CD4-positive, alpha-beta T cell treated with Interleukin-1 beta for 1 hour (primary cell): Measurements from ENCODE around the gene FYN.

Experiments used
- DNase-seq, 2 donors: peaks; one replicate each; pipeline ENCODE4 v3.0.0-alpha.2; 2020 to 2022

FYN gene

GRCh38 chr6:111745636-111746035, 127.6 kb downstream of the FYN start:
- no peak for DNase-seq

- DNase-seq, result no peak
These were observed 128.1 kb downstream of the FYN start for GRCh38 chr6:111745186-111745585.

- DNase-seq, result no peak
These were observed 129.2 kb downstream of the FYN start for GRCh38 chr6:111743862-111744692.

DNA sequence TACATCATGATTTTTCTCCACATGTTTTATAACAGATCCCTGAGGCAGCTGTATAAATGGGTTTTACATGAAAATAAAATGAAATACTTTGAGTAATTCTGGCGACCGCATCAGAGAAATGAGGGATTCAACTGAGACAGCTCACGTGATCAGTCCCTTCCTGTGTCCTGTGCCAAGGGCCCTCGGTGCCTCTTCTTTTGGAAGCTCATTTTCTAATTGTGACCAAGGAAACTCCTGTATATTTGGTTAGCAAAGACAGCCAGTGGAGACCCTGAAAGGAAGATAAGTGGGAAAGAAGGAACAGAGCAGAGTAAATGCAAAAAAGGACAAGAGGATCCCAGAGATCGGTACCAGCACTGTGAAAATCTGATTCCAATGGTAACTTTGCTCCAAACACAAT, 129.9 kb downstream of the FYN start:
- DNase-seq, result no peak

GRCh38 chr6:111741177-111741952, 131.9 kb downstream of the FYN start:
- DNase-seq, result no peak

GRCh38 chr6:111740506-111740905, 132.7 kb downstream of the FYN start:
- no peak for DNase-seq

DNA sequence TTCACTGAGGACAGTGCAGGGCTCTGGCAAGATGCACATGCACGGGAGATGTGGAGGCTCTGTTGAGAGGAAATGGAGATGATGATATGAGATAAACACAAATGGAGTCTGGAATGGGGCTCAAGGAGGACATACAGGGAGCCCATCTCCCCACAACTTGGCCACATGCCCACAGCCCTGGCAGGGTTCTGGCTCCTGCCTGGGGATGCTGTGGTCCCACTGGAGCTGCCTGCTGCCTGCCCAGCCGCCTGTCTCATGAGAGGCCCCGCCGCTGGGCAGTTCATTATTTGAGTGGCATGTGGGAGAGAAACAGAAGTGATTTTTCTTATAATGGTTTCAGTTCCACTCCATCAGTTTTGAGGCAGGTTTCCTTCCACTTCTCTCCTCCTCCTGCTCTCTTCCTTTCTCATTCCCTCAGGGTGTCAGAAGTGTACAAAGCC, 134.0 kb downstream of the FYN start:
- DNase-seq, result no peak

DNA sequence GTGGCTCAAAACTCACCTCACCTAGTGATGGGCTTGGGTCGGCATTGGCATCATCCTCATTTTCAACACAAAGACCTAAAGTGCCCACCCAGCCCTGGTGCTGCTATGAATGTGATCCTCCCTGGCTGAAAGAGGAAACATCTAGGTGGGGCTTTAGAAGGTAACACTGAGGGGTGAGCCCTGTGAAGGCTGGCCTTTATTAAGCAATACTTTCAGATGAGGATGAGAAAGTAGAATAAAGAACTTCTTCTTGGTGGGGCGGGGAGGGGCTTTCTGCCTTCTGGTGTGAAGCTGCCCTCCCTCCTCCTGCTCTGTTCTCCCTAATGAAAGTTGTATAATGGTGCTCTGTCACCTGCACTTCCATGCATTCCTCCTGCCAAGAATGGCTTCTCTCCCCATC, 134.6 kb downstream of the FYN start:
- no peak for DNase-seq

DNA sequence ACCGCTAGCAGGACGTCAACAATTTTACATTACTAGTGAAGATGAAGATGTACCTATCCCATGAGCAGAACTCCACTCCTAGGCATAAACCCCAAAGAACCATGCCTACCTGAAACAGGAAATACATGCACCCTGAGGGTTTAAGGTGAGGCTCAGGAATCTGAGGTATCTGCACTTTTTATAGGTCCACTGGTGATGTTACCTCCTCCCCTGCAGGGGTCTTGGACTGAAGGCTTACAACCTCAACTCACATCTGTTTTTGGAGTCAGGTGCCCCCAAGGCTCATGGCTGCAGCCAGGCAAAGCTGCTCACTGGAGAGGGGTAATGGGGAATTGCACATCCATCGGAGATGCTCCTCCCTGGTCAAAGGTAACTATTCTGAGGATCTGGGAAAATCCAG, 135.1 kb downstream of the FYN start:
- DNase-seq, result no peak

DNA sequence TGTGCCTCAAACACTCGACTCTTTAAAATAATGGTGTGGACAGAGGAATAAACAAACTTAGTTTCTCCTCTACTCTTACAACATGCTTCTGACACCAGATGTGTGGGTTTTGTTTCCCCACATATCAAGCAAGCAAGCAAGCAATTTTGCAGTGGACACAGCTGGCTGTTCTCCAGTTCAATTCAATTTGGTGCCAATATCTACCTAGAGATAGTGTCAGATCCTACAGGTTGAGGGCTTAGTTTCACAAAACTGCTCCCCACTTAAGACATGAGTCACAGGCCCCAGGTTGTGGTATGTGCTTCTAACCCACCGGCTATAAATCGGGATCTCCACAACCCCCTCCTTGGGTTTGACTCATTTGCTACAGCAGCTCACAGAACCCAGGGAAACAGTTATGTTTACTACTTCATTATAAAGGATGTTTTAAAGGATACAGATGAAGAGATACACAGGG, 136.2 kb downstream of the FYN start:
- peak in 1 of 2 donors; percentile 26 for DNase-seq

GRCh38 chr6:111736005-111736608, 137.1 kb downstream of the FYN start:
- no peak for DNase-seq

DNA sequence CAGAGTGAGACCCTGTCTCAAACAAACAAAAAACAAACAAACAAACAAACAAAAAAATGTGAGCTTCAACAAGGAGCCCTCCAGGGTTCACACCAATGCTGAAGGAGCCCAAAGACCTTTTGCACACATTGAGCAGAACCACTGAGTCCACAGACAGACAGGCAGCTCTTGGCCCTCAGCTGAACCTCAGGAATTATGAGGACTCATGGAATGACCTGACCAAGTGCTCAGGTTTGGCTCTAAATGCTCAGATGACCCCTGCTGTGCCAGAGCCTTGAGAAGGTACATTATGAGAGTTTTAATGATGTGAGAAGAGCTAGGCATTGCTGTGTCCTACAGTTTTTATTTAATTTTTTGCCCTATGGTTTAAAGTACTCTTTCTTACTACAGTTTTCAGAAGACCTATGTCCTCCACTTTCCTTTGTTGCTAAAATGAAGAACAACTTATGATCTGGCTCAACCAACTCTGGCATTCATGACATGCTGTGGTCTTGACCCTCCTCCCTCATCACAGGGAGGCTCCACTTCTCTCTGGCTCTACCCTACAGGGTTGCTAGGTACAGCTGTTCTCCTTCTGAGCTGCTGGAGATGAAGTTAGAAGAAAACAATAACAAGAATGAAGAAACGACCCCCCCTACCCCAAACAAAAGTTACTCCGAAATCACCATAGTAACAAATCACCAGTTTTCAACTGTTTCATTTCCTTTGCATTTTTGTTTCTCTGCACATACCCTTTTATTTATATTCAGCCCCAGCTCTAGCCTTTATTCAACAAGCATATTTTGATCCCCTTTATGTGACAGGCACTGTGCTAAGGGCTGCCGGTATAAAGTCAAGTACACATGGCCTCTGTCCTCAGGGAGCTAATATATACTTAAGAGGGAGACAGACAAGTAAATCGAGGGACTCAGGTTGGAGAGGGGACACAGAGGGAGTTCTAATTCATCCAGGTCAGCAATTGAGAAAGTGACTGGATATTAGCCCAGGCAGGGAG, 138.9 kb downstream of the FYN start:
- peak in 1 of 2 donors; percentile 35 for DNase-seq

- no peak for DNase-seq
These were observed 140.9 kb downstream of the FYN start for GRCh38 chr6:111732390-111732789.

GRCh38 chr6:111731456-111732195, 141.6 kb downstream of the FYN start:
- DNase-seq, result no peak

GRCh38 chr6:111730864-111731263, 142.4 kb downstream of the FYN start:
- no peak for DNase-seq

DNA sequence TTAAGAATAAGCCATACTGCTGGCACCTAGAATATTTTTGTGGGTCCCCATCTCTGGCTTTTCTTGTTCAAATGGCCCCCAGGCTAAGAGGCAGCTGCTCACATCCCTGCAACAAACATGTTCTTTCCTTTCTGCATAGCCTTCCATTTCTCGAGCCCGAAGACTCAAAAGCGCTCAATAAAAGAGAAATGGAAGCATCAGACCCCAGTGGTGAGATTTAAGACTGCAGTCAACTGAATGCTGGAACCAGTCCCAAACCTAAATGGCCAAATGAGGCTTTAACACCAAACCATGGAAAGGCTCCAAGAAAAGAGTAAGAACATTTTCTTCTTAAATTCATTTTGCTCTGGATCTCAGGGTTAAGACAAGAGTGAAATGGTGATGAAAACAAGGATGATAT, 145.4 kb downstream of the FYN start:
- no peak for DNase-seq

GRCh38 chr6:111727041-111727440, 146.2 kb downstream of the FYN start:
- DNase-seq, result no peak

DNA sequence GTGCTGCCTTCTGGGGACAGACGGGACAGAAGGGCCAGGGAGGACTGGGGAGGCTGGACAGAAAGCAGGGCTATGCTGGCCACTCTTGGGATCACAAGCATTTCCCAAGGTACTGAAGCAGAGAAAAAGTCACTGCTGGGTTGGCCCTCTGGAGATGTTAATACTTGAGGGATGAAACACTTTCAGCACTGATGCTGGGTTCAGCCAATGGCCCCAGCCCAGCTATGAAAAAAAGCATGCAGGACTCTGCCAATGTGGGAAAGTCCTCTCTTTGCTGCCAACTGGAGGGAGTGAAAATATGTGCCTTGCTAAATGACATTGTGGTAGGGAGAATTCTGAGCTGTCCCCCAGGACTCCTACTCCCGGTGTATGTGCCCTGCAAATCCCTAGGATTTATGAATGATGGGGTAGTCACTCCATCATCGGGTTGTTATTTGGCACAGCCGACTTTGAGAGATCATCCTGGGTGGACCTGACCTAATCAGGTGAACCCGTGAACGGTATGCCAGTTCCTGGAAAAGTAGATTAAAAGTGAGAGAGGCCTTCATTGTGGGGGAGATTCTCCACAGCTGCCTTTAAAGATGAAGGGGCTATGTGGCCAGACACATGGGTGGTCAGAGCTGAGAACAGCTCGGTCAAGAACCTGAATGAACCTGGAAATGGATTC, 147.7 kb downstream of the FYN start:
- DNase-seq, result no peak

DNA sequence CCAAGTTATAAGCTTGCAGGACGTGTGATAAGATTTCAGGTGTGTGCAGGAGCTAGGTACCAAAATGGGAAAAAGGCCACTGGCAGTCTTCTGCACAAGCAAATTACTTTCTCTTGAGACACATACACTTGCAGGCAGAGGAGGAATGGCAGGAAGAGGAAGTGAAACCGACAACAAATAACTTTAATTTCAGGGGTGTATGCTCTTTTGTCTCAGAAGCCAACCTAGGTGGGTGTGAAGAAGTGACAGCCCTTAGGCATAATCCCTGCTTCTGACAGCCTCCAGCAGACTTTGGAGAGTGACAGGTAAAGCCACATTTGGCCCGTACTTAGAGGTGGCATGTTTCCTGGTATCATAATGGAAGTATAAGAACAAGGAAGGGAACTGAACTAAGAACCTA, 148.7 kb downstream of the FYN start:
- peak in 1 of 2 donors; percentile 47 for DNase-seq

- DNase-seq, result no peak
These were observed 149.2 kb downstream of the FYN start for GRCh38 chr6:111724039-111724438.

DNA sequence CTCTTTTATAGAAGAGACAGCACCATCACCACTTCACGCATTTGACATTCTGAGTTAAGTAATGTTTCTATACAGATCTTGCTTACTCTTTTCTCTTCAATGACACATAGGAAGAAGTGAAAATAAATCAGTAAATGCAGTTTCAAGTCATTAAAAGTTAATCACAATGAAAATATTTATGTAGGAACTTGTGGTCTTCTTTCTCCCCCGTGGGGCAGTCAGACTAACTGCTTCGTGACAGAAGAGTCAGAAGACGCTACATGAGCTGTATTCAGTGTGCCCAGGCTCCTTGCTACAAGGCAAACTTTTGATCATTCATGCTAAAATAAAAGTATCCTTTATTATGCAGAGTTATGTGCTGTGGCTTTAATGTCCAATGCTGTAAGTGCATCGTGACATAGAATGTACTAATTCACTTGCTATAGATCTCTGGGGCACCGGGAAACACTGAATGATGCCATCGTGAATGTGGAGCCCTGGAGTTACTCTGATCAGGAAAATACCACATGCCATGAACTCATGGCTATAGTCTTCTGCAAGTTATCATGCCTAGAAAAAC, 149.8 kb downstream of the FYN start:
- no peak for DNase-seq
